Fibroblast of lung (primary cell): ENCODE results near the gene LONP2.

Experiments used
- EZH2 ChIP-seq: IDR thresholded peaks from 2 replicates; pipeline ENCODE4 v1.5.1; 2012; ENCODE audit warnings: low read length, control low read depth, mild to moderate bottlenecking; ENCODE audit errors: missing control alignments
- TF ChIP-seq, protein P1 (sequence below), 2 donors: IDR thresholded peaks in 1 of 2; conservative IDR thresholded peaks in 1 of 2; 1 replicate in 1 of 2; 2 replicates in 1 of 2; pipeline ENCODE4 v1.5.1; 2011 to 2012; ENCODE audit warnings: low read length in 2 of 2, control low read depth in 1 of 2, inconsistent platforms in 1 of 2, low read depth in 1 of 2, mild to moderate bottlenecking in 1 of 2

DNA sequence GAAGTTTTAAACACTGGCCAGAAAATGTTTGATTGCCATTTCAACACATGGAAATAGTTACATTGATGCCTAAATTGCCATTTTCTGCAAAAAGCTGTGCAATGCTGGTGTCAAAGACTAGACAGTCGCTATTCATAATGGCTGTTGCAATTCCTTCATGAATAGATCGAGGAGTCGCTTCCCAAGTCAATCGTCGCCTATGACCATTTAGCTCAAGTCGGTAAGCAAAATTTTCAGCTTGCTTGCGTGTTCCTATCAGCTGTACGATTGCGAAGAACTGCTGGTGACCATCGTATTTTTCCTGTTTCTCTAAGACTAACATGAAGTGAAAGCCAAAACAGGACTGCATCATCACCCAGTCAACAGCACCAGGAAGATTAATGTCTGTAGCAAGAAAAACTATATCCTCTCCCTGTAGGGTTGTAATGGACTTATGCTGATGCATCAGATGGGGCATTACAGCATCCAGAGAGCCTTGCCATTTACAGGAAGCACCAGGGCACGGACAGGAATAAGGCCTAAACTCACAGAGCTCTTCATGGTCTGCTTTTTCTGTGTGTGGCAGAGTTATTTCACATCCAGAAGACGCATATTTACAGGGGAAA is 117.5 kb downstream of the LONP2 start:
- TF ChIP-seq, protein P1, sequence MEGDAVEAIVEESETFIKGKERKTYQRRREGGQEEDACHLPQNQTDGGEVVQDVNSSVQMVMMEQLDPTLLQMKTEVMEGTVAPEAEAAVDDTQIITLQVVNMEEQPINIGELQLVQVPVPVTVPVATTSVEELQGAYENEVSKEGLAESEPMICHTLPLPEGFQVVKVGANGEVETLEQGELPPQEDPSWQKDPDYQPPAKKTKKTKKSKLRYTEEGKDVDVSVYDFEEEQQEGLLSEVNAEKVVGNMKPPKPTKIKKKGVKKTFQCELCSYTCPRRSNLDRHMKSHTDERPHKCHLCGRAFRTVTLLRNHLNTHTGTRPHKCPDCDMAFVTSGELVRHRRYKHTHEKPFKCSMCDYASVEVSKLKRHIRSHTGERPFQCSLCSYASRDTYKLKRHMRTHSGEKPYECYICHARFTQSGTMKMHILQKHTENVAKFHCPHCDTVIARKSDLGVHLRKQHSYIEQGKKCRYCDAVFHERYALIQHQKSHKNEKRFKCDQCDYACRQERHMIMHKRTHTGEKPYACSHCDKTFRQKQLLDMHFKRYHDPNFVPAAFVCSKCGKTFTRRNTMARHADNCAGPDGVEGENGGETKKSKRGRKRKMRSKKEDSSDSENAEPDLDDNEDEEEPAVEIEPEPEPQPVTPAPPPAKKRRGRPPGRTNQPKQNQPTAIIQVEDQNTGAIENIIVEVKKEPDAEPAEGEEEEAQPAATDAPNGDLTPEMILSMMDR (conservative IDR thresholded peaks at IDR 0.05 in 1 of 2, IDR thresholded peaks at IDR 0.05 in 1 of 2; ENCODE audit: low read depth in 1 of 2, low read length in 2 of 2): no peak
- TF ChIP-seq EZH2: no peak
